Measurements from ENCODE around the gene SCOC. TPM values are rescaled to one million over a fixed set of nuclear protein-coding genes. Genes with fewer than 3 reads are reported as not detected.

Gene SCOC
- total and polyA plus RNA-seq, 10 of the 15 experiments (the other 5 are each of a cell fraction or from before 2014, with no cell fraction given), result 28.2 to 154 (median 54.0) TPM

- H3K27me3 ChIP-seq (replicated peaks in 1 of 2; ENCODE audit: control insufficient read depth in 2 of 2, insufficient read depth in 2 of 2, low read length in 1 of 2), result no peaks in the 10 kb centered on the region
- DNase-seq (ENCODE audit: low read depth, low spot score) (no peak), FAIRE-seq (no peak), ATAC-seq (no peak)
- H3K27ac ChIP-seq (ENCODE audit: control insufficient read depth, insufficient read depth), result no peak overlapping the region
- H3K36me3 ChIP-seq (ENCODE audit: control insufficient read depth in 2 of 2, insufficient read depth in 2 of 2, low read length in 1 of 2), result no peaks in the 10 kb centered on the region
- H3K9ac ChIP-seq (ENCODE audit: control insufficient read depth, insufficient read depth, low read length), result no peak overlapping the region
- no peaks in the 10 kb centered on the region for H3K9me3 ChIP-seq (replicated peaks; ENCODE audit: control insufficient read depth, insufficient read depth, low read length)
- H2AFZ ChIP-seq (ENCODE audit: control insufficient read depth, low read depth, low read length), result no peak overlapping the region
- TF ChIP-seq HDAC6 (IDR thresholded peaks at IDR 0.05; ENCODE audit: unreplicated experiment), result no peak
- TF ChIP-seq STAT1 (conservative IDR thresholded peaks at IDR 0.05), result no peak
- TF ChIP-seq TCF12 (IDR thresholded peaks at IDR 0.05; ENCODE audit: low read depth, low read length), result no peak
- TF ChIP-seq PAX8 (IDR thresholded peaks at IDR 0.05), result no peak
- no peak for TF ChIP-seq MTA3 (IDR thresholded peaks at IDR 0.05; ENCODE audit: borderline replicate concordance, low read length)
- no peak for TF ChIP-seq CHD1 (IDR thresholded peaks at IDR 0.05; ENCODE audit: low read depth, low read length)
- TF ChIP-seq MXI1 (IDR thresholded peaks at IDR 0.05; ENCODE audit: low read depth, low read length), result no peak
- no peak for TF ChIP-seq IRF5 (IDR thresholded peaks at IDR 0.05; ENCODE audit: borderline replicate concordance)
- TF ChIP-seq MYC (IDR thresholded peaks at IDR 0.05; ENCODE audit: insufficient read depth, insufficient read length, insufficient replicate concordance, low read length, severe bottlenecking), result no peak
- no peak for TF ChIP-seq SMAD5 (IDR thresholded peaks at IDR 0.05; ENCODE audit: low read depth)
- no peak for TF ChIP-seq FOXM1 (IDR thresholded peaks at IDR 0.05; ENCODE audit: low read depth, low read length)
- TF ChIP-seq CHD4 (IDR thresholded peaks at IDR 0.05), result no peak
- no peak for TF ChIP-seq TCF7 (IDR thresholded peaks at IDR 0.05; ENCODE audit: borderline replicate concordance)
- no peak for TF ChIP-seq ZNF207 (IDR thresholded peaks at IDR 0.05; ENCODE audit: borderline replicate concordance)
- no peak for TF ChIP-seq NFYA (IDR thresholded peaks at IDR 0.05; ENCODE audit: borderline replicate concordance, low read depth, low read length)
- no peak for TF ChIP-seq CREM (IDR thresholded peaks at IDR 0.05; ENCODE audit: low read depth)
- TF ChIP-seq, protein P1, sequence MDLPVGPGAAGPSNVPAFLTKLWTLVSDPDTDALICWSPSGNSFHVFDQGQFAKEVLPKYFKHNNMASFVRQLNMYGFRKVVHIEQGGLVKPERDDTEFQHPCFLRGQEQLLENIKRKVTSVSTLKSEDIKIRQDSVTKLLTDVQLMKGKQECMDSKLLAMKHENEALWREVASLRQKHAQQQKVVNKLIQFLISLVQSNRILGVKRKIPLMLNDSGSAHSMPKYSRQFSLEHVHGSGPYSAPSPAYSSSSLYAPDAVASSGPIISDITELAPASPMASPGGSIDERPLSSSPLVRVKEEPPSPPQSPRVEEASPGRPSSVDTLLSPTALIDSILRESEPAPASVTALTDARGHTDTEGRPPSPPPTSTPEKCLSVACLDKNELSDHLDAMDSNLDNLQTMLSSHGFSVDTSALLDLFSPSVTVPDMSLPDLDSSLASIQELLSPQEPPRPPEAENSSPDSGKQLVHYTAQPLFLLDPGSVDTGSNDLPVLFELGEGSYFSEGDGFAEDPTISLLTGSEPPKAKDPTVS (IDR thresholded peaks at IDR 0.05; ENCODE audit: low read depth, low read length), result no peak
- TF ChIP-seq ZZZ3 (IDR thresholded peaks at IDR 0.05; ENCODE audit: control insufficient read depth, insufficient read length, low read depth), result no peak
- TF ChIP-seq SP1 (IDR thresholded peaks at IDR 0.05; ENCODE audit: low read depth, low read length), result no peak
- no peak for TF ChIP-seq EP300 (IDR thresholded peaks at IDR 0.05; ENCODE audit: borderline replicate concordance in 1 of 2, control insufficient read depth in 1 of 2, low read depth in 2 of 2, low read length in 2 of 2)
- no TSS peak for BruUV-seq (replicated peaks)
- H3K4me2 ChIP-seq (ENCODE audit: control insufficient read depth, insufficient read depth), result no peak overlapping the region
- H3K4me3 ChIP-seq, result no peak overlapping the region
- ChIA-PET SMC1A (ENCODE audit: uncharacterized antibody, unreplicated experiment) (interaction anchor here (0.6 to 2.1 kb wide), 5 partner anchors 8 to 480 kb away, joined by 3 to 10 read pairs (median 3); no protein-coding TSS in a partner anchor), CTCF (interaction anchor here (0.9 to 3.3 kb wide), 2 partner anchors 8 to 14 kb away, joined by 3 to 34 read pairs; no protein-coding TSS in a partner anchor), POLR2A (no interaction called here), RAD21 (ENCODE audit: unreplicated experiment) (interaction anchor here (1.7 kb wide), 1 partner anchor 483 kb away, joined by 4 read pairs; no protein-coding TSS in a partner anchor)
- in situ Hi-C loops (cut with MboI) (no loop called here), intact Hi-C loops (cut with micrococcal nuclease; ENCODE audit: unreplicated experiment) (no loop called here)
- 45% methylated on average over 2 of the region's 2 CpGs for WGBS (ENCODE audit: insufficient coverage, insufficient replicate concordance, low lambda C conversion rate, missing lambda C conversion rate)
- no peaks in the 10 kb centered on the region for H4K20me1 ChIP-seq (ENCODE audit: control insufficient read depth, insufficient read depth)
- H3K79me2 ChIP-seq (ENCODE audit: control insufficient read depth, insufficient read depth, low read length), result no peaks in the 10 kb centered on the region
- H3K4me1 ChIP-seq (ENCODE audit: control insufficient read depth, insufficient read depth, low read length), result peaks cover 4% of the 10 kb centered on the region; the same call in 1 of the 2 replicates
Measured at GRCh38 chr4:140367738-140368137, 5.7 kb upstream of the SCOC start.

Data from GM12878 (cell line).